H9 (cell line): ENCODE data around the gene EFNA1. TPM values are rescaled to one million over a fixed set of nuclear protein-coding genes. Genes with fewer than 3 reads are reported as not detected.

Experiments used
- DNase-seq: peaks from one replicate; pipeline ENCODE4 v3.0.0-alpha.2; 2017
- H2AFZ ChIP-seq: one replicate; pipeline ENCODE4 v1.6.1; 2013; ENCODE audit warnings: mild to moderate bottlenecking, low read length, control low read depth, moderate library complexity
- H2AK5ac ChIP-seq: 2 replicates; pipeline ENCODE4 v1.6.1; 2013; ENCODE audit warnings: low read length, control low read depth, mixed read lengths; ENCODE audit not compliant: insufficient read length
- H2BK120ac ChIP-seq: one replicate; pipeline ENCODE4 v1.6.1; 2013; ENCODE audit warnings: low read depth, mild to moderate bottlenecking, low read length, control low read depth, inconsistent platforms; ENCODE audit not compliant: poor library complexity, severe bottlenecking
- H2BK12ac ChIP-seq: 2 replicates; pipeline ENCODE4 v1.6.1; 2013; ENCODE audit warnings: low read length, control low read depth, mixed read lengths, low read depth; ENCODE audit not compliant: insufficient read length
- H2BK15ac ChIP-seq: 2 replicates; pipeline ENCODE4 v1.6.1; 2013; ENCODE audit warnings: low read depth, low read length, control low read depth
- H2BK20ac ChIP-seq: one replicate; pipeline ENCODE4 v1.6.1; 2013; ENCODE audit warnings: low read depth, mild to moderate bottlenecking, low read length, control low read depth, inconsistent platforms; ENCODE audit not compliant: poor library complexity, severe bottlenecking
- H2BK5ac ChIP-seq: 2 replicates; pipeline ENCODE4 v1.6.1; 2013; ENCODE audit warnings: low read length, control low read depth, mixed read lengths; ENCODE audit not compliant: insufficient read length
- H3K14ac ChIP-seq: 2 replicates; pipeline ENCODE4 v1.6.1; 2013; ENCODE audit warnings: low read length, control low read depth; ENCODE audit not compliant: insufficient read depth
- H3K18ac ChIP-seq: 2 replicates; pipeline ENCODE4 v1.6.1; 2013; ENCODE audit warnings: low read depth, mild to moderate bottlenecking, mixed read lengths, low read length, control low read depth; ENCODE audit not compliant: insufficient read length
- H3K23ac ChIP-seq: 2 replicates; pipeline ENCODE4 v1.6.1; 2013; ENCODE audit warnings: low read length, control low read depth, mixed read lengths, low read depth; ENCODE audit not compliant: insufficient read length
- H3K23me2 ChIP-seq: 2 replicates; pipeline ENCODE4 v1.6.1; 2013; ENCODE audit warnings: low read depth, mild to moderate bottlenecking, mixed read lengths, low read length, control low read depth; ENCODE audit not compliant: insufficient read length, poor library complexity, severe bottlenecking
- H3K27ac ChIP-seq: 2 replicates; pipeline ENCODE4 v1.5.1; 2013; ENCODE audit warnings: low read length, control low read depth, mixed read lengths, low read depth; ENCODE audit not compliant: insufficient read length
- H3K27me3 ChIP-seq: 2 replicates; pipeline ENCODE4 v1.6.1; 2013; ENCODE audit warnings: low read length, control low read depth, inconsistent platforms; ENCODE audit not compliant: insufficient read depth
- H3K4ac ChIP-seq: 2 replicates; pipeline ENCODE4 v1.6.1; 2013; ENCODE audit warnings: low read depth, mild to moderate bottlenecking, control low read depth, inconsistent platforms, low read length, moderate library complexity
- H3K4me1 ChIP-seq: 2 replicates; pipeline ENCODE4 v1.6.1; 2013; ENCODE audit warnings: low read length, control low read depth, inconsistent platforms; ENCODE audit not compliant: insufficient read depth
- H3K4me2 ChIP-seq: 2 replicates; pipeline ENCODE4 v1.6.1; 2013; ENCODE audit warnings: low read length, control low read depth, mixed read lengths; ENCODE audit not compliant: insufficient read length, insufficient read depth
- H3K56ac ChIP-seq: 2 replicates; pipeline ENCODE4 v1.6.1; 2013; ENCODE audit warnings: low read depth, mild to moderate bottlenecking, mixed read lengths, low read length, control low read depth; ENCODE audit not compliant: insufficient read length
- H3K79me1 ChIP-seq: 2 replicates; pipeline ENCODE4 v1.6.1; 2013; ENCODE audit warnings: low read depth, mild to moderate bottlenecking, moderate library complexity, low read length, control low read depth, inconsistent platforms; ENCODE audit not compliant: insufficient read depth, poor library complexity, severe bottlenecking
- H3K79me2 ChIP-seq: 2 replicates; pipeline ENCODE4 v1.6.1; 2013; ENCODE audit warnings: low read length, control low read depth, inconsistent platforms; ENCODE audit not compliant: insufficient read depth
- H3K9ac ChIP-seq: 2 replicates; pipeline ENCODE4 v1.6.1; 2013; ENCODE audit warnings: low read length, control low read depth, mixed read lengths; ENCODE audit not compliant: insufficient read length; ENCODE audit errors: extremely low read depth
- H3K9me3 ChIP-seq: one replicate; pipeline ENCODE4 v1.6.1; 2013; ENCODE audit warnings: low read depth, low read length, inconsistent platforms; ENCODE audit not compliant: control insufficient read depth
- H3T11ph ChIP-seq: one replicate; pipeline ENCODE4 v1.6.1; 2013; ENCODE audit warnings: mild to moderate bottlenecking, low read length, control low read depth, inconsistent platforms
- H4K20me1 ChIP-seq: one replicate; pipeline ENCODE4 v1.6.1; 2013; ENCODE audit not compliant: control insufficient read depth, insufficient read length, insufficient read depth
- H4K5ac ChIP-seq: 2 replicates; pipeline ENCODE4 v1.6.1; 2013; ENCODE audit warnings: low read depth, mild to moderate bottlenecking, mixed read lengths, low read length, control low read depth; ENCODE audit not compliant: insufficient read length
- H4K8ac ChIP-seq: replicated peaks from 2 replicates; pipeline ENCODE4 v1.6.1; 2013; ENCODE audit warnings: low read length, control low read depth, mixed read lengths, low read depth; ENCODE audit not compliant: insufficient read length
- H4K91ac ChIP-seq: 2 replicates; pipeline ENCODE4 v1.6.1; 2013; ENCODE audit warnings: low read depth, mild to moderate bottlenecking, moderate library complexity, mixed read lengths, low read length, control low read depth; ENCODE audit not compliant: insufficient read length
- H3K27ac Mint-ChIP-seq, 3 experiments: 2 replicates in 2 of 3; 3 replicates in 1 of 3; pipeline ENCODE4 v1.8.0; 2020 to 2021; ENCODE audit warnings: mixed read lengths in 3 of 3, mild to moderate bottlenecking in 1 of 3, moderate library complexity in 1 of 3
- H3K27me3 Mint-ChIP-seq: 2 replicates; pipeline ENCODE4 v1.8.0; 2021; ENCODE audit warnings: low read depth, mild to moderate bottlenecking, moderate library complexity, mixed read lengths
- H3K36me3 Mint-ChIP-seq, 3 experiments: 2 replicates in 2 of 3; 3 replicates in 1 of 3; pipeline ENCODE4 v1.8.0; 2020 to 2021; ENCODE audit warnings: low read depth in 3 of 3, mixed read lengths in 3 of 3; ENCODE audit not compliant: insufficient read depth in 1 of 3
- H3K4me1 Mint-ChIP-seq, 2 experiments: 2 replicates each; pipeline ENCODE4 v1.8.0; 2020; ENCODE audit warnings: mixed read lengths in 2 of 2
- H3K4me3 Mint-ChIP-seq, 2 experiments: 2 replicates in 1 of 2; 3 replicates in 1 of 2; pipeline ENCODE4 v1.8.0; 2020 to 2021; ENCODE audit warnings: mild to moderate bottlenecking in 2 of 2, mixed read lengths in 2 of 2, moderate library complexity in 1 of 2
- H3K9me3 Mint-ChIP-seq, 2 experiments: 2 replicates in 1 of 2; 3 replicates in 1 of 2; pipeline ENCODE4 v1.8.0; 2020; ENCODE audit warnings: mild to moderate bottlenecking in 2 of 2, mixed read lengths in 2 of 2, moderate library complexity in 1 of 2
- WGBS: extraction: QIAGEN DNeasy Blood & Tissue Kit; methylation state at CpG from one replicate; pipeline ENCODE4 v1.1.7; 2013; ENCODE audit warnings: missing lambda C conversion rate, low lambda C conversion rate, mixed read lengths; ENCODE audit not compliant: insufficient read length; ENCODE audit errors: extremely low coverage; 5-methylcytosine and 5-hydroxymethylcytosine counted together
- total RNA-seq: library from RNA; stranded (reverse); gene quantifications from 2 replicates; pipeline ENCODE4 v1.2.1, GENCODE V29; 2021
- TF ChIP-seq, protein P1 (sequence below): fragments of 200-600 bp; sonication (generic); conservative IDR thresholded peaks from 3 replicates; pipeline ENCODE4 v1.8.0; 2021; ENCODE audit warnings: antibody characterized with exemption, mild to moderate bottlenecking

The EFNA1 gene
- total RNA-seq, 1 experiment from 2014 or later, result 1.4 TPM

- H3K23me2 ChIP-seq, result peaks cover 6% of the 10 kb centered on the region
- no CpG with 5 or more reads among the region's 12 CpGs for WGBS
- no peaks in the 10 kb centered on the region for H3K9me3 ChIP-seq
- H4K5ac ChIP-seq, result no peak overlapping the region
- H3K27ac ChIP-seq, result no peak overlapping the region
- Mint-ChIP-seq H3K4me3 (no peak overlapping the region), H3K4me1 (peaks cover 17 to 25% of the 10 kb centered on the region in 2 experiments), H3K27ac (no peak overlapping the region), H3K36me3 (no peaks in the 10 kb centered on the region), H3K27me3 (peaks cover 55% of the 10 kb centered on the region), H3K9me3 (no peaks in the 10 kb centered on the region; a peak in 1 of 5 replicates)
- H3K4me1 ChIP-seq, result no peaks in the 10 kb centered on the region
- H3K14ac ChIP-seq, result no peak overlapping the region
- no peak overlapping the region for H3K56ac ChIP-seq
- H3K18ac ChIP-seq, result no peak overlapping the region
- H2AK5ac ChIP-seq, result no peak overlapping the region
- H2BK15ac ChIP-seq, result no peak overlapping the region
- DNase-seq, result no peak
- no peak overlapping the region for H2BK5ac ChIP-seq
- H2BK12ac ChIP-seq, result no peak overlapping the region
- no peak overlapping the region for H3K9ac ChIP-seq
- H4K91ac ChIP-seq, result no peak overlapping the region
- no peaks in the 10 kb centered on the region for H3K79me1 ChIP-seq
- no peak overlapping the region for H2BK120ac ChIP-seq
- H3K79me2 ChIP-seq, result no peaks in the 10 kb centered on the region
- H4K20me1 ChIP-seq, result no peaks in the 10 kb centered on the region
- H2BK20ac ChIP-seq, result no peak overlapping the region
- peaks cover 2% of the 10 kb centered on the region; the same call in 1 of the 2 replicates for H3K27me3 ChIP-seq
- H2AFZ ChIP-seq, result no peak overlapping the region
- no peak overlapping the region for H4K8ac ChIP-seq
- no peak overlapping the region for H3K4ac ChIP-seq
- TF ChIP-seq, protein P1, sequence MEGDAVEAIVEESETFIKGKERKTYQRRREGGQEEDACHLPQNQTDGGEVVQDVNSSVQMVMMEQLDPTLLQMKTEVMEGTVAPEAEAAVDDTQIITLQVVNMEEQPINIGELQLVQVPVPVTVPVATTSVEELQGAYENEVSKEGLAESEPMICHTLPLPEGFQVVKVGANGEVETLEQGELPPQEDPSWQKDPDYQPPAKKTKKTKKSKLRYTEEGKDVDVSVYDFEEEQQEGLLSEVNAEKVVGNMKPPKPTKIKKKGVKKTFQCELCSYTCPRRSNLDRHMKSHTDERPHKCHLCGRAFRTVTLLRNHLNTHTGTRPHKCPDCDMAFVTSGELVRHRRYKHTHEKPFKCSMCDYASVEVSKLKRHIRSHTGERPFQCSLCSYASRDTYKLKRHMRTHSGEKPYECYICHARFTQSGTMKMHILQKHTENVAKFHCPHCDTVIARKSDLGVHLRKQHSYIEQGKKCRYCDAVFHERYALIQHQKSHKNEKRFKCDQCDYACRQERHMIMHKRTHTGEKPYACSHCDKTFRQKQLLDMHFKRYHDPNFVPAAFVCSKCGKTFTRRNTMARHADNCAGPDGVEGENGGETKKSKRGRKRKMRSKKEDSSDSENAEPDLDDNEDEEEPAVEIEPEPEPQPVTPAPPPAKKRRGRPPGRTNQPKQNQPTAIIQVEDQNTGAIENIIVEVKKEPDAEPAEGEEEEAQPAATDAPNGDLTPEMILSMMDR, result no peak
- no peak overlapping the region for H3K4me2 ChIP-seq
- H3K23ac ChIP-seq, result no peak overlapping the region
- no peak overlapping the region for H3T11ph ChIP-seq
Observed at GRCh38 chr1:155092641-155093040, 35.0 kb upstream of the EFNA1 start.
